Endodermal cell (in vitro differentiated cells): ENCODE data around the gene DNAH12. TPM values are rescaled to one million over a fixed set of nuclear protein-coding genes. Genes with fewer than 3 reads are reported as not detected.

Experiments
- DNase-seq: peaks from one replicate; pipeline ENCODE4 v3.0.0-alpha.2; 2017
- H3K27ac ChIP-seq: 2 replicates; pipeline ENCODE4 v1.5.1; 2013; ENCODE audit warnings: mild to moderate bottlenecking, low read depth, low read length, moderate library complexity
- H3K27me3 ChIP-seq: 2 replicates; pipeline ENCODE4 v1.6.1; 2013; ENCODE audit warnings: mild to moderate bottlenecking, low read length, moderate library complexity; ENCODE audit not compliant: insufficient read depth, control insufficient read depth, poor library complexity, severe bottlenecking
- H3K36me3 ChIP-seq: 2 replicates; pipeline ENCODE4 v1.7.0; 2013; ENCODE audit warnings: mild to moderate bottlenecking, low read length, moderate library complexity; ENCODE audit not compliant: control insufficient read depth, insufficient read depth
- H3K4me1 ChIP-seq: one replicate; pipeline ENCODE4 v1.7.0; 2013; ENCODE audit warnings: low read length; ENCODE audit not compliant: control insufficient read depth, insufficient read depth
- H3K4me3 ChIP-seq: 2 replicates; pipeline ENCODE4 v1.5.1; 2013; ENCODE audit warnings: mild to moderate bottlenecking, low read length, moderate library complexity
- H3K9ac ChIP-seq: 2 replicates; pipeline ENCODE4 v1.6.1; 2013; ENCODE audit warnings: mild to moderate bottlenecking, low read length, moderate library complexity; ENCODE audit not compliant: poor library complexity, severe bottlenecking; ENCODE audit errors: extremely low read depth
- H3K9me3 ChIP-seq: 2 replicates; pipeline ENCODE4 v1.6.1; 2013; ENCODE audit warnings: mild to moderate bottlenecking, low read length, moderate library complexity; ENCODE audit not compliant: control insufficient read depth
- H3K27ac Mint-ChIP-seq: 2 replicates; pipeline ENCODE4 v1.8.0; 2020; ENCODE audit warnings: mixed read lengths
- H3K27me3 Mint-ChIP-seq: 2 replicates; pipeline ENCODE4 v1.8.0; 2021; ENCODE audit warnings: mild to moderate bottlenecking, mixed read lengths; ENCODE audit not compliant: insufficient read depth
- H3K36me3 Mint-ChIP-seq: 2 replicates; pipeline ENCODE4 v1.8.0; 2020; ENCODE audit warnings: low read depth, mixed read lengths
- H3K4me1 Mint-ChIP-seq: 2 replicates; pipeline ENCODE4 v1.8.0; 2020; ENCODE audit warnings: mixed read lengths
- H3K4me3 Mint-ChIP-seq: 2 replicates; pipeline ENCODE4 v1.8.0; 2020; ENCODE audit warnings: mild to moderate bottlenecking, moderate library complexity, mixed read lengths
- H3K9me3 Mint-ChIP-seq: 2 replicates; pipeline ENCODE4 v1.8.0; 2020; ENCODE audit warnings: mild to moderate bottlenecking, mixed read lengths
- WGBS, 2 experiments: methylation state at CpG; one replicate each; pipeline versions ENCODE4 v1.1.5 to v1.1.7; 2013; ENCODE audit warnings: missing lambda C conversion rate in 2 of 2, mixed read lengths in 1 of 2; ENCODE audit not compliant: insufficient coverage in 1 of 2, insufficient read length in 1 of 2; 5-methylcytosine and 5-hydroxymethylcytosine counted together
- total RNA-seq, 2 donors: library from RNA; stranded (reverse); fragmentation: NEBNext Ultra II Directional in 1 of 2; extraction: Animal tissue kit (Norgen Biotek cat#: 25700) in 1 of 2; gene quantifications; 2 replicates in 1 of 2; 3 replicates in 1 of 2; pipeline ENCODE4 v1.2.1, GENCODE V29; 2021
- TF ChIP-seq, protein P1 (sequence below): fragments of 200-600 bp; sonication (generic); conservative IDR thresholded peaks from 2 replicates; pipeline ENCODE4 v1.5.0; 2021; ENCODE audit warnings: antibody characterized with exemption, mild to moderate bottlenecking

DNAH12 gene
- total RNA-seq, 2 donors from 2014 or later = 0.77 to 2.2 TPM

DNA sequence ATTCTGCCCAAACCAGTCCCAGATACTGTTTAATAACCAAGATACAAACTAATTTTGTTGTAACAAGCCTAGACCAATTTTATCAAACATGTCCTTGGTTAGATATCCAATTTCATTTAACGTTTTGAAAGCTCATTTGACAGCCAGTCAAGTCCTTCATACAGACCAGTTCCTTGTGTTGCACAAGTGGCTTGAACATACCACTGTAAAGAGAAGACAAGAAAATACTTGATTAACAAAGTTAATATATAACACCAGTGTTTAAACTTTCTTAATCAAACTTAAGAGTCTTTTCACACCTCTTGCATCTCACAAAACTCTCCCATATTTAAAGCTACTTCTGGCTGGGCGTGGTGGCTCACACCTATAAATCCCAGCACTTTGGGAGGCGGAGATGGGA lies 28.0 kb upstream of the DNAH12 start:
- 98 to 100% methylated on average over 1 to 3 of the region's 3 CpGs for WGBS, 2 experiments
- no peaks in the 10 kb centered on the region for H3K4me1 ChIP-seq
- no peak overlapping the region for H3K4me3 ChIP-seq
- Mint-ChIP-seq H3K9me3 (no peaks in the 10 kb centered on the region), H3K4me3 (no peak overlapping the region), H3K36me3 (peaks cover 79% of the 10 kb centered on the region), H3K27me3 (no peaks in the 10 kb centered on the region), H3K27ac (no peak overlapping the region), H3K4me1 (no peaks in the 10 kb centered on the region)
- H3K27me3 ChIP-seq = no peaks in the 10 kb centered on the region
- DNase-seq = no peak
- H3K27ac ChIP-seq = no peak overlapping the region
- H3K9me3 ChIP-seq = no peaks in the 10 kb centered on the region
- no peak overlapping the region for H3K9ac ChIP-seq
- H3K36me3 ChIP-seq = peaks cover 81% of the 10 kb centered on the region
- TF ChIP-seq, protein P1, sequence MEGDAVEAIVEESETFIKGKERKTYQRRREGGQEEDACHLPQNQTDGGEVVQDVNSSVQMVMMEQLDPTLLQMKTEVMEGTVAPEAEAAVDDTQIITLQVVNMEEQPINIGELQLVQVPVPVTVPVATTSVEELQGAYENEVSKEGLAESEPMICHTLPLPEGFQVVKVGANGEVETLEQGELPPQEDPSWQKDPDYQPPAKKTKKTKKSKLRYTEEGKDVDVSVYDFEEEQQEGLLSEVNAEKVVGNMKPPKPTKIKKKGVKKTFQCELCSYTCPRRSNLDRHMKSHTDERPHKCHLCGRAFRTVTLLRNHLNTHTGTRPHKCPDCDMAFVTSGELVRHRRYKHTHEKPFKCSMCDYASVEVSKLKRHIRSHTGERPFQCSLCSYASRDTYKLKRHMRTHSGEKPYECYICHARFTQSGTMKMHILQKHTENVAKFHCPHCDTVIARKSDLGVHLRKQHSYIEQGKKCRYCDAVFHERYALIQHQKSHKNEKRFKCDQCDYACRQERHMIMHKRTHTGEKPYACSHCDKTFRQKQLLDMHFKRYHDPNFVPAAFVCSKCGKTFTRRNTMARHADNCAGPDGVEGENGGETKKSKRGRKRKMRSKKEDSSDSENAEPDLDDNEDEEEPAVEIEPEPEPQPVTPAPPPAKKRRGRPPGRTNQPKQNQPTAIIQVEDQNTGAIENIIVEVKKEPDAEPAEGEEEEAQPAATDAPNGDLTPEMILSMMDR = no peak

DNA sequence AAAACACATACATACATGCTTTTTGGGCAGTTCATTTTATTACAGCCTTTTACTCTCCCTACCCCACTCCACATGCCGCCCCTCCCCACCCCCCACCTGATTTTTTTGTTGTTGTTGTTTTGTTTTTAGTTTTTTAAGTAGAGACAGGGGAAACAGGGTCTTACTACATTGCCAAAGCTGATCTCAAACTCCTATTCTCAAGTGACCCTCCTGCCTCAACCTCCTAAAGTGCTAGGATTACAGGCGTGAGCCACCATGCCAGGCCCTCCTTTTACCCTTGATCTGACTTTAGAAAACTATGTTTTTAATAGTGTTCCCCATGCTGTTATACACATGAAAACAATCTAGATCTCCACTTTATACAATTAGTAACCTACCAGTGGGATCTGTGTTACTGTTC lies 26.7 kb upstream of the DNAH12 start:
- H3K27ac ChIP-seq = no peak overlapping the region
- H3K9me3 ChIP-seq = no peaks in the 10 kb centered on the region
- H3K27ac Mint-ChIP-seq = no peak overlapping the region
- TF ChIP-seq, protein P1 = no peak
- no peaks in the 10 kb centered on the region for H3K4me1 Mint-ChIP-seq
- 82 to 100% methylated on average over 1 of the region's 2 CpGs for WGBS, 2 experiments
- H3K4me1 ChIP-seq = no peaks in the 10 kb centered on the region
- peaks cover 76% of the 10 kb centered on the region for H3K36me3 Mint-ChIP-seq
- H3K36me3 ChIP-seq = peaks cover 76% of the 10 kb centered on the region
- no peaks in the 10 kb centered on the region for H3K9me3 Mint-ChIP-seq
- H3K9ac ChIP-seq = no peak overlapping the region
- H3K4me3 ChIP-seq = no peak overlapping the region
- H3K27me3 Mint-ChIP-seq = no peaks in the 10 kb centered on the region
- no peaks in the 10 kb centered on the region for H3K27me3 ChIP-seq
- no peak for DNase-seq
- no peak overlapping the region for H3K4me3 Mint-ChIP-seq

DNA sequence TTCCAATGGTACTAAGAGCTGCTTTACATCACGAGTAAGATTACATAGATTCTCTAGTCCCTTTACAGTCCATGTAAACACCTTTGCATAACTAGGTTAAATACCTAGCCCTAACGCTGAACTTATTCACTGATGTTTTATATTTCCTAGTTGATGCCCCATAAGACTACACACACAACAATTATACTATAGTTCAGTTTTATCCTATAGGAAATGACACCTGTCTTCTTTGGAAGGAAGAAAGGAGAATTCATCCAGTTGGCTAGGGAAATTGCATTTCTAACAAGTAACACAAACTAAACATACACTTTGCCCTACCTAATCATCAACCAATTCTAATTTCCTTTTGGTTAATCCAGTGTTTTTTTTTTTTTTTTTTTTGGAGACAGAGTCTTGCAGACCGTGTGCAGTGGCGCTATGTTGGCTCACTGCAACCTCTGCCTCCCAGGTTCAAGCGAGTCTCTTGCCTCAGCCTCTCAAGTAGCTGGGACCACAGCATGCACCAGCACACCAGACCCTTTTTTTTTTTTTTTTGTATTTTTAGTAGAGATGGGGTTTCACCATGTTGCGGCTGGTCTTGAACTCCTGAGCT lies 25.8 kb upstream of the DNAH12 start:
- no peak for DNase-seq
- H3K9ac ChIP-seq = no peak overlapping the region
- H3K27ac ChIP-seq = no peak overlapping the region
- Mint-ChIP-seq H3K4me3 (no peak overlapping the region), H3K27me3 (no peaks in the 10 kb centered on the region), H3K27ac (no peak overlapping the region), H3K9me3 (no peaks in the 10 kb centered on the region), H3K4me1 (no peaks in the 10 kb centered on the region), H3K36me3 (peaks cover 69% of the 10 kb centered on the region)
- peaks cover 68% of the 10 kb centered on the region for H3K36me3 ChIP-seq
- 80 to 100% methylated on average over 2 to 6 of the region's 6 CpGs for WGBS, 2 experiments
- no peaks in the 10 kb centered on the region for H3K4me1 ChIP-seq
- H3K4me3 ChIP-seq = no peak overlapping the region
- no peaks in the 10 kb centered on the region for H3K9me3 ChIP-seq
- H3K27me3 ChIP-seq = no peaks in the 10 kb centered on the region
- TF ChIP-seq, protein P1 = no peak
